ENCODE results near the gene CDK1.

Gene CDK1

DNA sequence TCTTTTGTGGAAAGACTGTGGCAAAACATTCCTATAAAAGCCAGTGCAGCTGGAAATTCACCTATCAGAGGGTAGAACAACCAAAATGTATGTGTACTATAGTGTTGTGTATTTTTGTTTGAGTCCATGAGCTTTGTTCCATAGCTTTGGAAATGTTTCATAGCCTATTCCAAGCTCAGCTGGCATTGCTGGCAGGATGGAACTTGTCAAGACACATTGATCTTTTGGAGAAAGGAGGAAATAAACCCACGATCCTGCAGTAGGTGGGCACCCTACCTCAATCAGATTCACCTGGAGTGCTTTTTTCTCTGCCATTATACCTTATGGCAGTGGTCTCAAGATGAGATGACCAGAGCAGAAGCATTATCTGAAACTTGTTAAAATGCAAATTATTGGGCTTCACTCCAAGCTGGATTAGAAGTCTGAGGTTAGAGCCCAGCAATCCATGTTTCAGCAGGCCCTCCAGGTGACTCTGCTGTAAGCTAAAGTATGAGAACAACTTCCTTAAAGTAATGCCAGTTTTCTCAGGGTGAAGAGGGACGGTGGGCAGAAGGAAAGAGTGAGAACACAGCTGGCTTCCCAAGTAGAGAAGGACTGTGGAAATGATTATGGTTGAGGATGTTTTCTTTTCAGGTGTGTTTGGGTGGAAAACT is 30.3 kb upstream of the CDK1 start:
- no peak overlapping the region for H3K4me3 ChIP-seq (ENCODE audit: low read length)
- H2AFZ ChIP-seq (ENCODE audit: low read depth, low read length) = no peak overlapping the region
- H3K27ac ChIP-seq (ENCODE audit: low read length) = no peak overlapping the region
- no peaks in the 10 kb centered on the region for H3K79me2 ChIP-seq (ENCODE audit: low read length)
- no peaks in the 10 kb centered on the region for H3K9me3 ChIP-seq (ENCODE audit: insufficient read depth, low read length)
- no peaks in the 10 kb centered on the region for H3K27me3 ChIP-seq (ENCODE audit: low read depth, low read length)
- H3K9ac ChIP-seq (ENCODE audit: low read length) = no peak overlapping the region
- peaks cover 5% of the 10 kb centered on the region for H3K4me1 ChIP-seq (ENCODE audit: low read length)
- H4K20me1 ChIP-seq (ENCODE audit: insufficient read depth, low read length) = no peaks in the 10 kb centered on the region
- no peak overlapping the region for H3K4me2 ChIP-seq (ENCODE audit: low read length)
- TF ChIP-seq, protein P1, sequence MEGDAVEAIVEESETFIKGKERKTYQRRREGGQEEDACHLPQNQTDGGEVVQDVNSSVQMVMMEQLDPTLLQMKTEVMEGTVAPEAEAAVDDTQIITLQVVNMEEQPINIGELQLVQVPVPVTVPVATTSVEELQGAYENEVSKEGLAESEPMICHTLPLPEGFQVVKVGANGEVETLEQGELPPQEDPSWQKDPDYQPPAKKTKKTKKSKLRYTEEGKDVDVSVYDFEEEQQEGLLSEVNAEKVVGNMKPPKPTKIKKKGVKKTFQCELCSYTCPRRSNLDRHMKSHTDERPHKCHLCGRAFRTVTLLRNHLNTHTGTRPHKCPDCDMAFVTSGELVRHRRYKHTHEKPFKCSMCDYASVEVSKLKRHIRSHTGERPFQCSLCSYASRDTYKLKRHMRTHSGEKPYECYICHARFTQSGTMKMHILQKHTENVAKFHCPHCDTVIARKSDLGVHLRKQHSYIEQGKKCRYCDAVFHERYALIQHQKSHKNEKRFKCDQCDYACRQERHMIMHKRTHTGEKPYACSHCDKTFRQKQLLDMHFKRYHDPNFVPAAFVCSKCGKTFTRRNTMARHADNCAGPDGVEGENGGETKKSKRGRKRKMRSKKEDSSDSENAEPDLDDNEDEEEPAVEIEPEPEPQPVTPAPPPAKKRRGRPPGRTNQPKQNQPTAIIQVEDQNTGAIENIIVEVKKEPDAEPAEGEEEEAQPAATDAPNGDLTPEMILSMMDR (IDR thresholded peaks at IDR 0.05; ENCODE audit: low read depth, low read length) = no peak
- TF ChIP-seq EZH2phosphoT487 (IDR thresholded peaks at IDR 0.05; ENCODE audit: low read depth) = no peak
- H3K36me3 ChIP-seq (replicated peaks; ENCODE audit: low read depth, low read length) = no peaks in the 10 kb centered on the region

DNA sequence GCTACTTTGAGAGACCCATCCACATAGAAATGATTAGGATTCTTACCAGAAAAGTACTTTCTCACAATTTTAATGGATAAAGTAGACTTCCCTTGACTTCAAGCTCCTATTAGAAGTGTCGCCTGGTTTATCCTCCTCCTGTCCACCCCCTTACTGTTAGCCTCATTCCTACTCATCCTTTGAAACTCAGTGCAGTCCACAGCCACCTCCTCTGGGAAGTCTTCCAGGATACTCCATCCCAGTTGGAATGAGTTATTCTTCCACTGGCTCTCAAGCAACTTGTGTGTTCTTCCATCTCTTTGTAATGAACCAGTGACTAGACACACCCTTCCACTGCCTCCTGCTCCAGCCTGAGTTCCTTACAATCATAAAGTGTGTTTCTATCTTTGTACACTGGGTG is 25.1 kb upstream of the CDK1 start:
- Histone ChIP-seq H3K4me3 (ENCODE audit: low read length) (no peak overlapping the region), H3K36me3 (replicated peaks; ENCODE audit: low read depth, low read length) (no peaks in the 10 kb centered on the region), H4K20me1 (ENCODE audit: insufficient read depth, low read length) (no peaks in the 10 kb centered on the region), H2AFZ (ENCODE audit: low read depth, low read length) (no peak overlapping the region), H3K27me3 (ENCODE audit: low read depth, low read length) (no peaks in the 10 kb centered on the region), H3K9me3 (ENCODE audit: insufficient read depth, low read length) (no peaks in the 10 kb centered on the region), H3K27ac (ENCODE audit: low read length) (no peak overlapping the region), H3K4me1 (ENCODE audit: low read length) (peaks cover 5% of the 10 kb centered on the region), H3K9ac (ENCODE audit: low read length) (no peak overlapping the region), H3K79me2 (ENCODE audit: low read length) (no peaks in the 10 kb centered on the region), H3K4me2 (ENCODE audit: low read length) (no peak overlapping the region)
- TF ChIP-seq EZH2phosphoT487 (IDR thresholded peaks at IDR 0.05; ENCODE audit: low read depth) = no peak
- TF ChIP-seq, protein P1 (IDR thresholded peaks at IDR 0.05; ENCODE audit: low read depth, low read length) = no peak

GRCh38 chr10:60753817-60754216 is 24.5 kb upstream of the CDK1 start:
- Histone ChIP-seq H3K27me3 (ENCODE audit: low read depth, low read length) (no peaks in the 10 kb centered on the region), H3K79me2 (ENCODE audit: low read length) (no peaks in the 10 kb centered on the region), H3K4me2 (ENCODE audit: low read length) (no peak overlapping the region), H3K36me3 (replicated peaks; ENCODE audit: low read depth, low read length) (no peaks in the 10 kb centered on the region), H3K4me1 (ENCODE audit: low read length) (peaks cover 5% of the 10 kb centered on the region), H3K27ac (ENCODE audit: low read length) (no peak overlapping the region), H3K9me3 (ENCODE audit: insufficient read depth, low read length) (no peaks in the 10 kb centered on the region), H3K9ac (ENCODE audit: low read length) (no peak overlapping the region), H3K4me3 (ENCODE audit: low read length) (no peak overlapping the region), H4K20me1 (ENCODE audit: insufficient read depth, low read length) (no peaks in the 10 kb centered on the region), H2AFZ (ENCODE audit: low read depth, low read length) (no peak overlapping the region)
- TF ChIP-seq EZH2phosphoT487 (IDR thresholded peaks at IDR 0.05; ENCODE audit: low read depth) = no peak
- TF ChIP-seq, protein P1 (IDR thresholded peaks at IDR 0.05; ENCODE audit: low read depth, low read length) = no peak

DNA sequence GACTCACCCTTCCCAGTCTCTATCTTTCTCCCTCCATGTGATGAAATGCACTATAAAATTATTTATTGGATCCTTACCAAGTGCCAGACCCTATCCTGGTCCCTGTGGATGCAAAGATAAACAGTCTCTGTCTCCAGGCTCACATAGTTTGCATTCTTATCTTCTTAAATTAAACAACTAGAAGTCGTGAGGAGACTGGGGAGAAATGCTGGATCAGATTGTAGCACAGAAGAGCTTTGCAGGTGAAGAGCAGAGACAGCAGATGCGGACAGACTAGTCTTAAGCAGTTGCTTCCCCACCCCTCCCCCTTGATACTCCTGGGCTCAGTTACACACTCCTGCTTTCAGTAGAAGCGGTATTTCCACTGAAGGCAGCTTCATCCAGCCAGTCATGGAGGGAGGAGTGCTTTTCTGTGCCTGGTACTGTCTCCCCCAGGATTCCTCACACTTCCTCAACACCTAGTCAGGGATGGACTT is 20.8 kb upstream of the CDK1 start:
- Histone ChIP-seq H3K27me3 (ENCODE audit: low read depth, low read length) (no peaks in the 10 kb centered on the region), H3K36me3 (replicated peaks; ENCODE audit: low read depth, low read length) (no peaks in the 10 kb centered on the region), H3K9me3 (ENCODE audit: insufficient read depth, low read length) (no peaks in the 10 kb centered on the region), H3K4me2 (ENCODE audit: low read length) (no peak overlapping the region), H3K4me1 (ENCODE audit: low read length) (no peaks in the 10 kb centered on the region), H4K20me1 (ENCODE audit: insufficient read depth, low read length) (no peaks in the 10 kb centered on the region), H3K79me2 (ENCODE audit: low read length) (no peaks in the 10 kb centered on the region), H3K9ac (ENCODE audit: low read length) (no peak overlapping the region), H2AFZ (ENCODE audit: low read depth, low read length) (no peak overlapping the region), H3K4me3 (ENCODE audit: low read length) (no peak overlapping the region), H3K27ac (ENCODE audit: low read length) (no peak overlapping the region)
- TF ChIP-seq EZH2phosphoT487 (IDR thresholded peaks at IDR 0.05; ENCODE audit: low read depth) = no peak
- TF ChIP-seq, protein P1 (IDR thresholded peaks at IDR 0.05; ENCODE audit: low read depth, low read length) = no peak
